GM18505 (cell line): ENCODE measurements around the gene SLC28A1.

Experiments used
- ATAC-seq: cut with Tn5 transposase; IDR thresholded peaks from one replicate; pipeline ENCODE4 v1.9.1; 2021; ENCODE audit not compliant: unreplicated experiment
- POLR2A ChIP-seq: IDR thresholded peaks from 4 replicates; pipeline ENCODE4 v1.6.1; 2011; ENCODE audit warnings: borderline replicate concordance; ENCODE audit not compliant: insufficient read depth, insufficient read length; ENCODE audit errors: extremely low read depth

Gene SLC28A1

DNA sequence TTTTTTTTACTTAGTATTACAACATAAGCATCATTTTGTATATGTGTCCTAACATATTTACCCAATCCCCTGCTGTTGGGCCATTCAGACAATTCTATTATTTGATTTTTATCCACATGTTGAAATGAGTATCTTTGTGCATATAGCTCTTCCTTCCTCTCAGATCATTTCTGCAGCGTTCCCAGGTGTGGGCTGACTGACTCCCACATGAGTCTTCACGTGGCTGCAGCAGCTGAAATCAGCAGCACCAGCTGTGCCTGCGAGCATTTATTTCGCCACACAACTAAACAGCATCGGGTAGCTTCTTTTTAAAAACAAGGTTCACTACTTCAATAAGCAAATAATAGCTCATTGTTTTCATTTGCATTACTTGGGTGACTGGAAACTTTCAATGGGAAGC is 52.7 kb downstream of the SLC28A1 start:
- no peak for TF ChIP-seq POLR2A
- ATAC-seq: no peak

DNA sequence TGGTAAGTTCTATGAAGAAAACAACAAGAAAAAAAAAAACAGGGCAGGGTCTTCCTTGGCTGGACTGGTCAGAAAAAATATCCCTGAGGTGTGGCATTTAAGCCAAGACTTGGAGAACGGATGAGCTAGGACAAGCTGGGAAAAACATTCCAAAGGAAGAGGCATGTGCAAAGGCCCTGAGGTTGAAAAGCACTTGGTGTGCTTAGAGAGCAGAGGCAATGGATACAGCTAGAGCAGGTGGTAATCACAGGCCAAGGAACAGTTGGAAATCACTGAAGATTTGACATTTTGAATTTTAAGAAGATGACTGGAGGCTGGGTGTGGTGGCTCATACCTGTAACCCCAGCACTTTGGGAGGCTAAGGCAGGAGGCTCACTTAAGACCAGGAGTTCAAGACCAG is 54.3 kb downstream of the SLC28A1 start:
- no peak for ATAC-seq
- TF ChIP-seq POLR2A: no peak

DNA sequence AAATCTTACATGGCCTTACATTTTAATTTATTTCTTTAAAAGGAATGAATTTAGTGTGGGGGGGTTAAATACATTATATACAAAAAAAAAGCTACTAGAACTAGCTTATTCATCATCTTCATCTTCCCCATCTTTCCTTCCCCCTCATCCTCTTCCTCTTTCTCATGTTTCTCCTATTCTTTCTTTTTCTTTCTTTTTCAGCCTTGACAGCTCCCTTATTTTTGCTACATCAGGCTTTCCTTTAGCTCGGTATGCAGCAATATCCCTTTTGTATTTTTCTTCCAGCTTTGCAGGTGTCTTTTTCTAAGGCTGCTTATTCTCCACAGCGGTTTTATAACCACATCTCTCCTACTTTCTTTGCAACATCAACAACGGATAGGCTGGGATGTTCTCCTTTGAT is 55.9 kb downstream of the SLC28A1 start:
- no peak for TF ChIP-seq POLR2A
- ATAC-seq: no peak

DNA sequence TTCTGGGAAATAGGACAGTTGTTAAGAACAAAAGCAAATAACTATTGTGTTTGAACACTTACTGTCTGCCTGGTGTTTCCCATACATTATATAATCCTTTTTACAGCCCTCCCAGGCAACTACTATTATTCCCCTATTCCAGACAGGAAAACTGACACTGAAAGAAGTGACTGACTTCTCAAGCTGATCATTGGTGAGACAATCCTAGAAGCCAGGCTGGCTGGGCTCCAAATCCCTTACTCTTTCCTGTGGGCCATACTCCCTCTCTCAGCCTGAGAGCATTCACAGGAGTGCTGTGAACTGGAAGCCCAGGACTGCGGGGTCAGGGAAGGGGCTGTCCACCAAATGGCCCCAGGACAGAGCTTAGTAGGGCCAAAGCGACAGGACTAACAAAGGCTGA is 58.0 kb downstream of the SLC28A1 start:
- ATAC-seq: no peak
- no peak for TF ChIP-seq POLR2A

DNA sequence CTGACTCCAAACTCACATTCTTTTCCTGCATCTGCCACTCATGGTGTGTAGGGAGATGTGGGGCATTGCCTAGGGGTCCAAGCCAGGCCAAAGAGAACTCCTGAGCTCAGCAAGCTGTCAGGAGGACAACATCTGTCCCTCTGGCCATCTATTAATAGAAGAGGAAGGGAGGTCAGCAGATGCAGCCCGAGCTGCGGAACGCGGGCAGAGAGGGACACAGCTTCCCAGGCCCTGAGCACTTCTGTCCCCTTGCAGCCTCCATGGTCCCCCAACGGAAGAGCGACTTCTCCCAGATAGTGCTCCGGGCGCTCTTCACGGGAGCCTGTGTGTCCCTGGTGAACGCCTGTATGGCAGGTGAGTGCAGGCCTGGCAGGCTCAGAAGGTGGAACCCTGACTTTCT is 59.8 kb downstream of the SLC28A1 start:
- no peak for ATAC-seq
- TF ChIP-seq POLR2A: no peak

DNA sequence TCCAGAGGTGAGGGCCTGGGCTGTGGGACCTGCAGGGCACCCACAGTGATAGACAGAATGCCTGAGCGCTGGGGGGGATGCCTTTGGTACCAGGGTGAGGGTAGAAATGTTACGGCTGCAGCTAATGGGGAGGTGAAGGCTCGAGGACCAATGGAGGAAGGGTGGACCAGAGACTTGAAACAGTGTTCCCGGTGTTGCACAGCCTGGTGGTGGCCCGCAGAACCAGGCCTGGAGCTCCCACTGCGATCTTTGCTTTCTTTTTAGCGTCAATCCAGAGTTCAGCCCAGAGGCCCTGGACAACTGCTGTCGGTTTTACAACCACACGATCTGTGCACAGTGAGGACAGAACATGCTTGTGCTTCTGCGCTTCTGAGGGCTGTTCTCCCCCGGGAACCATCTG is 60.4 kb downstream of the SLC28A1 start:
- no peak for TF ChIP-seq POLR2A
- ATAC-seq: no peak

DNA sequence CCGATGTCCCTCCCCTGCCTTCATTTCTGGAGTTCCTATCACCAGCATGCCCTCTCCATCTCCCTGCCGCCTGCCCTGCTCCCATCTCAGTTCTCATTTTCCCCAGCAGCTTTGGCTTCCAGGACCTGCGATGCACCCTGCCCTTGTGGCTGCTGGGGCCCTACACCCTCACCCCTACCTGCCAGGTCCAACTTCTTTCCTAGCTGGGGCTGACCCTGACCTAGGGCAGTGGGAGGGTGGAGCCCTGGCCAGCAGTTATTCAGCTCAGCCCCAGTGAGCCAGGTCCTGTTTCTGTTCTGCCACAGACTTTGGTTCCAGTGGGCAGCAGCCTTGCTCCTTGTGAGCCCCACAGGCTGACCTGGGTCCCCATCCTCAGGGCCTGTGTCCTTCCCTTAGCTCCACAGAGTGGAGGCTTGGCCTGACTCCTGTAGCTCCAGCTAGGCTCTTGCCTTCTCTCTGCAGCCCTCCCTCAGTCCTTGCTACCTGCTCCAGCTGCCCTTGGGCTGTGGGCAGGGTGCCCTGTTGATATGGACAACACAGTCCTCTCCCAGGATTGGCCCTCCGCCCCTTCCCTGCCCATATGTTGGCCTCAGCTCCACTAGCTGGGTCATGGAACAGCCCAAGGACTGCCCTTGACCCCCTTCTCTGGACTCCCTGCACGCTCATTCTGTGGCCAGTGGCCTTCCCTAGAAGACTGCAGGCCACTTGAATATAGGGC is 62.5 kb downstream of the SLC28A1 start:
- no peak for ATAC-seq
- no peak for TF ChIP-seq POLR2A

DNA sequence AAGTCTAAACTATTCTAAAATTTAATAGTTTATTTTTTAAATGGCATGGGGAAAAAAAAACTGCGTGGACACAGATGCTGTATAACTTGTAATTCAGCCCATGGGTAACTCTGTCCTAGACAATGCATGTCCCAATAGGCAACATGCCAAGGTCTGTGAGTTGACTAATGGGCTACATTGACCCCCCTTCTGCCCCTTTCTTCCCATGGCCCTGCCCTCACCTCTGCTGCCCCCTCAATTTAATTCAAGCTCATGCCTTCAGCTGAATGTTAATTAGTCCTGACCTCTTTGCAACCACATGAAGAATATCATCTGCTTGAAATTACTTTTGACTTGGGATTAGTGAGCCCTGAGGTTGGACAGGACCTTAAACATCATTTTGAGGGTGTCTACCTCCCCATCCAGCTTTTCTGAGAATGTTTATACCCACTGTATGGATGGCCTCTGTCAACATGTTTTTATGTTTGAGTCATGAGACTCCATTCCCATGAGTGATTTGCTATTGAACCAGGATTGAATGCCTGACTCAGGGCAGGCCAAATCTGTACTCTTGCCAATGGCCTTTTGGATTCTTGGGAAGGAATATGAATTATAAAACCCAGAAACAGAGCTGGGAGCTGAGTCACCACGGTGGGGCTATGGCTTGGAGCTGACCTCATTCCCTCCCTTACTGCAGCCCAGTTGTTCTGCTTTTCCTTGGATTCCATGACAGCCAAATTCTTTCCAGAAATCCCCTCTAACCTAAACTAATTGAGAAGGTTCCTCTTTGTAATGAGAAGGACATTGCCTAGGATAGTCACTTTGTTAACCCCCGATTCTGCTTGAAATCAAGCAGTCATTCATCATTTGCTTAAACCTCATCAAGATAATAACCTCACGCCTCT is 63.7 kb downstream of the SLC28A1 start:
- ATAC-seq: no peak
- no peak for TF ChIP-seq POLR2A

DNA sequence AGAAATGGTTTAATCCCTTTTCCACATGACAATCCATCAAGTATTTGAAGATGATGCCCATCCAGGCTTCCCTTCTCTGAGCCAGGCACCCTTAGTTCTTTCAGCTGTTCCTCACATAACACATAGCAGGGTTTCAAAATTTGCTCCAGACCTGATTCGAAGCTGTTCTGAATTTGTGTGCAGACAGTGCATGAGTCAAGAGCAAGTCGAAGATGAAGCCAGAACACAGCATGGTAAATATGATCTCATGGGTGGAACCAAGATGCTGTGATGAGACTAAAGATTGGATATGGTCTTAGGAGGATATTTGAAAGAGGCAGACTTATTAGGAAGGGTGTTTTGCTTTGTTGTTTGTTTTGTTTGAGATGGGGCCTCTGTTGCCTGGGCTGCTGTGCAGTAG is 64.6 kb downstream of the SLC28A1 start:
- ATAC-seq: no peak
- TF ChIP-seq POLR2A: no peak

DNA sequence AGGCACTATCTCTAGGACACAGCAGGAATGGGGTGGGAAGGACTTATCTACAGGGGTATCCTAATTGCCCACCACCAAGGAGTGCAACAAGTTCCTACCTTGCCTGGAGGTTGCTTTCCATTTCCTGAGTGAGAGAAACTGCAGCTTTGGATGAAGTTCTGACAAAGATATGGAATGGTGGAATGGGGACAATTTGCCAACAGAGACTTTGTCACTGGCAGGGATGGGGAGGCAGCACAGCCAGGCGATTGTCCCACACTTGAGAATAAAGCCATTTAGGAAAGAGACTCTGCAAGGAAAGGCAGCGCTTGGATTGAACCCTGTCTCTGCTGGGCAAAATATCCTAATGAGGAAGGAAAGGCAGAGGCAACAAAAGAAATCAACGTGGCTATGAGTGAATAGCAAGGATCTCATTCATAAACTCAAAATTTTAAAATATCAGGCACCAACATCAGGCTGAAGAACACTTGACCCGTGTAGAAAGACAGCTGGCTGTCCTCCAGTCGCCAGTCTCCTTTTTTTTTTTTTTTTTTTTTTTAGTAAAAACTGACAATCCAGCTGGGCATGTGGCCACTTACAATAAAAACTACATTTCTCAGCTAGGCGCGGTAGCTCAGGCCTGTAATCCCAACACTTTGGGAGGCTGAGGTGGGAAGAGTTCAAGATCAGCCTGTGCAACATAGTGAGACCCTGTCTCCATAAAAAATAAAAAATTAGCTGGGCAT is 65.5 kb downstream of the SLC28A1 start:
- TF ChIP-seq POLR2A: no peak
- no peak for ATAC-seq

DNA sequence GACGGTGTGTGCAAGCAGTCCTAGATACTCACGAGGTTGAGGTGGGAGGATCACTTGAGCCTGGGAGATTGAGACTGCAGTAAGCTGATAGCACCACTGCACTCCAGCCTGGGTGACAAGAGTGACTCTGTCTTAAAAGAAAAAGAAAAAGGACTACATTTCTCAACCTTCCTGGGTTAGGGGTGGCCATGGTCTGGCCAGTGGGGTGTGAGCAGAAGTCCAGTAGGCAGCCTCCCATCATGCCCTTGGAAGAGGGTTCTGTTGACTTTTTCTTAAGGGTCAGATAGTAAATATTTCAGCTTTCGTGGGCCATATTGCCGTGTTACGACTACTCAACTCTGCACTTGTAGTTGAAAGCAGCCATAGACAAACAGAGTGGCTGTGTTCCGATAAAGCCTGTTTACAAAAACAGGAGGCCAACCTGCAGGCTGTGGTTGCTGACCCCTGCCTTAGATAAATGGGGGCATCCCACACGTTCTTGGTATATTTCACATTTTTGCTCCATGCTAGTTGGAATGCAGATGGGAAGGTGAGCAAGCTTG is 66.2 kb downstream of the SLC28A1 start:
- no peak for ATAC-seq
- TF ChIP-seq POLR2A: no peak

DNA sequence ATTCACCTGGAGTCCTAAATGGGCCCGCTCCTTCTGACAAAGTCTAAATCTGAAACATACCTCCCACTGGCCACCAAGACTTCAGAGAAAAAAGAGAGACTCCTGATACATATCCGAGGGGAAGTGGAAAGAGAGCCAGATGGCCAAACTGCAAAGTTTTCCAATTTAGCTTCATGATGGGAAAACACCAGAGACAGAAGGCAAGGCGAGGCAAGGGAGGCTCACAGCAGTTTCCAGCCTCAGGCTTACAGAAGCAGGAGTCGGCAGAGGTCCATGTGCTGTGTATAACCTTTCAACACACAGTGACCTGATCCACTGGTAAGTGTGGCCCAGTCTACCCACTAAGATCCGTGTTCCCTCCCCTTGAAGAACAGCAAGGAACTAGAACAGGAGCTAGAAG is 67.3 kb downstream of the SLC28A1 start:
- ATAC-seq: no peak
- TF ChIP-seq POLR2A: no peak

DNA sequence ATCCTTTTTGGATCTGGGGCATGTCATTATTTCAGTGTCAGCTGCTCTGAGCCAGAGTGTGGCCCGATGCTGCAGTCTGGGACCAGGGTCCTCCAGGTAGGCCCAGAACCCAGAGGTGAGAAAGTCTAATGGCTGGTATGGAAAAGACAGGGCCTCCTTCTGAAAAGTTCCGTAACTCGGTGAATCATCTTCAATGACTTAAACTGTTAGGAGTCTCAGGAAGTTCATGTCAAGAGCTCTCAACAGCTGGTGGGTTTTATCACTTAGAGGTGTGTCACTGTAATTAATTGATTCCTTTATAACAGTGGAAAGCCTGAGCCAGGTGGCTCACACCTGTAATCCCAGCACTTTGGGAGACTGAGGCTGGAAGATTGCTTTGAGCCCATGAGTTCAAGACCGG is 68.7 kb downstream of the SLC28A1 start:
- no peak for TF ChIP-seq POLR2A
- no peak for ATAC-seq

DNA sequence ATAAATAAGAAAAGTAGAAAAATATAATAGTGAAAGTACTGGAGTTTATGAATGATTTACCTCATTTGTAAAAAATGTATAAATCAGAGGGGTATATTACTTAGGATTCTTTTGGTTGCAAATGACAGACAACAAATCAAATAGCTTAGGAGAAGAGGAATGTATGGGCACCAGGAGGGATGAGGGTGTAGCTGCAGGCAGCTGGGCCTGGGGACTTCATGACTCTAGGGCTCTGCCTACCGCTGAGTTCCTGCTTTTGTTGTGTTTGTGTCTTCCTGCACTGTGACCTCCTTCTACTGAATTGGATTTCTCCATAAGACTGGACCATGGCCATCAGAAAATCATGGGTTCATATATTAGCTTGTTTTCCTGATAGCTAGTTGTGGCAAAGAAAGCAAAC is 69.3 kb downstream of the SLC28A1 start:
- ATAC-seq: no peak
- no peak for TF ChIP-seq POLR2A

DNA sequence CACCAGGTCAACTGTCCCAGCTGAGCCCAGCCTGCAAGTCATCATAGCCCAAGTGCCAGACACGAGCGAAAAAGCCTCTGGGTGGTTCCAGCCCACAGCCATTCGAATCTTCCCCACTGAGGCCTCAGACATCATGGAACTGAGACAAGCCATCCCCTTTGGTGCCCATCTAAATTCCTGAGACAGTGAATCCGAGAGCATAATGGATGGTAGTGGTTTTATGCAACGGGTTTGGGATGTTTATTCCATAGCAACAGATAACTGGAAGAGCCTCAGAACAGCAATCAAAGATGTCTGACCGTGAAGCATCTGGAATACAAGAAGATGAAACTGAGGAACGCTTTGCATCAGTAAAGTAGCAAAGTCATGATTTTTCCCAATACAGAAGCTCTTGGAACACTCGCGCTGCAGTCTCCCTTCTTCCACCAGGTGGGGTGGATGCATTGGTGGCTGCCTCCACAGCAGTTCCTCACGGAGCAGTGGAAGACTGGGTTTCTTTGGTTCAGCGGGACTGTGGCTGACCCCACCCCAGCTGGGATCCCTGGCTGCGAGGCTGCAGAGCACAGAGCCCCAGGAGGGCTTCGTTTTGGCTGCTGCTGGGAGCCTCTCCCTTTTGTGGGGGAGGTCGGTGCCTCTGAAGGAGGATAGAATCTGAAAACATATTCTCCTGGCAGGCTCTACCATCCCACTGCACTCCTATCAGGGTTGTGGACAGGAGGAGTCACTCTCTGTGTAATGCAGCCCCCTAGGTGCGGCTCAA is 70.8 kb downstream of the SLC28A1 start:
- no peak for ATAC-seq
- TF ChIP-seq POLR2A: no peak
